Stomach (tissue), 4 donors: ENCODE results near the gene TNFSF10.
A peak's percentile ranks its signal among the peaks of the same experiment; 100 is the strongest.

ENCODE experiments used
- CTCF ChIP-seq, 7 experiments: fragments of 450-650 bp in 4 of 7; fragments of 200-600 bp in 3 of 7; sonication (generic) in 3 of 7; IDR thresholded peaks; one replicate each; pipeline ENCODE4 v1.5.1; 2016 to 2019; ENCODE audit warnings: antibody characterized with exemption in 7 of 7, control low read depth in 2 of 7, mild to moderate bottlenecking in 1 of 7
- EP300 ChIP-seq: sonication (generic); formaldehyde crosslinking; IDR thresholded peaks from one replicate; pipeline ENCODE4 v1.6.1; 2017; ENCODE audit warnings: antibody characterized with exemption
- POLR2AphosphoS5 ChIP-seq, 3 donors: sonication (generic); formaldehyde crosslinking; IDR thresholded peaks; one replicate each; pipeline ENCODE4 v1.6.1; 2016; ENCODE audit warnings: antibody characterized with exemption in 3 of 3

- no peak for TF ChIP-seq CTCF (IDR thresholded peaks at IDR 0.05)
- TF ChIP-seq EP300, result no peak
- TF ChIP-seq POLR2AphosphoS5 (IDR thresholded peaks at IDR 0.05), result peak in 2 of 3 donors; percentile 34 to 68
These were observed 39.9 kb upstream of the TNFSF10 start for GRCh38 chr3:172562871-172563865.
